ENCODE data around the gene MORF4L2. TPM values are rescaled to one million over a fixed set of nuclear protein-coding genes. Genes with fewer than 3 reads are reported as not detected.

The MORF4L2 gene
- total and polyA plus RNA-seq, 2 donors (not counting 3 experiments of a cell fraction or from before 2014, with no cell fraction given): 331 to 414 TPM

- BruUV-seq (replicated peaks): no TSS peak
- Histone ChIP-seq H3K9ac (replicated peaks; ENCODE audit: extremely low read depth, insufficient read depth, low read length) (peak overlapping the region; percentile 51), H3K4me1 (ENCODE audit: control insufficient read depth, extremely low read depth, insufficient read depth, low read length) (peaks cover 23% of the 10 kb centered on the region), H3K79me2 (ENCODE audit: control insufficient read depth, insufficient read depth, low read length) (peaks cover 4% of the 10 kb centered on the region), H3K36me3 (ENCODE audit: control insufficient read depth in 2 of 2, extremely low read depth in 1 of 2, insufficient read depth in 2 of 2, low read length in 2 of 2) (no peaks in the 10 kb centered on the region), H4K20me1 (replicated peaks; ENCODE audit: control insufficient read depth, extremely low read depth, insufficient read depth, low read length) (no peaks in the 10 kb centered on the region), H3K4me2 (ENCODE audit: insufficient read depth, low read length) (peak overlapping the region; percentile 62), H3K9me3 (replicated peaks; ENCODE audit: control insufficient read depth, insufficient read depth, low read length) (no peaks in the 10 kb centered on the region), H3K27me3 (ENCODE audit: control insufficient read depth in 2 of 2, insufficient read depth in 2 of 2, low read length in 2 of 2) (no peaks in the 10 kb centered on the region), H3K9me1 (replicated peaks; ENCODE audit: control insufficient read depth, extremely low read depth, insufficient read depth, low read length) (no peaks in the 10 kb centered on the region), H3K4me3 (replicated peaks in 1 of 3; ENCODE audit: insufficient read depth in 1 of 3, low read depth in 1 of 3, low read length in 3 of 3) (no peak overlapping the region), H2AFZ (ENCODE audit: low read depth, low read length) (no peak overlapping the region), H3K27ac (ENCODE audit: insufficient read depth, low read depth, low read length) (peak overlapping the region; percentile 70)
- intact Hi-C loops (cut with micrococcal nuclease): no loop called here
- TF ChIP-seq POLR2A (IDR thresholded peaks at IDR 0.05; ENCODE audit: low read depth, low read length) (no peak), FOS (IDR thresholded peaks at IDR 0.05; ENCODE audit: borderline replicate concordance, insufficient read depth, low read length) (peak; percentile 56), POLR2AphosphoS5 (IDR thresholded peaks at IDR 0.05; ENCODE audit: insufficient read depth, low read depth, low read length) (no peak), JUN (IDR thresholded peaks at IDR 0.05; ENCODE audit: borderline replicate concordance, insufficient read depth, insufficient read length, low read depth) (peak; percentile 80), GATA2 (IDR thresholded peaks at IDR 0.05; ENCODE audit: insufficient read depth, insufficient read length, low read depth, low read length) (peak; percentile 73), MYC (IDR thresholded peaks at IDR 0.05; ENCODE audit: low read depth, low read length) (no peak), EZH2 (IDR thresholded peaks at IDR 0.05; ENCODE audit: borderline replicate concordance, low read depth, low read length, severe bottlenecking) (no peak)
- TF ChIP-seq, protein P1, sequence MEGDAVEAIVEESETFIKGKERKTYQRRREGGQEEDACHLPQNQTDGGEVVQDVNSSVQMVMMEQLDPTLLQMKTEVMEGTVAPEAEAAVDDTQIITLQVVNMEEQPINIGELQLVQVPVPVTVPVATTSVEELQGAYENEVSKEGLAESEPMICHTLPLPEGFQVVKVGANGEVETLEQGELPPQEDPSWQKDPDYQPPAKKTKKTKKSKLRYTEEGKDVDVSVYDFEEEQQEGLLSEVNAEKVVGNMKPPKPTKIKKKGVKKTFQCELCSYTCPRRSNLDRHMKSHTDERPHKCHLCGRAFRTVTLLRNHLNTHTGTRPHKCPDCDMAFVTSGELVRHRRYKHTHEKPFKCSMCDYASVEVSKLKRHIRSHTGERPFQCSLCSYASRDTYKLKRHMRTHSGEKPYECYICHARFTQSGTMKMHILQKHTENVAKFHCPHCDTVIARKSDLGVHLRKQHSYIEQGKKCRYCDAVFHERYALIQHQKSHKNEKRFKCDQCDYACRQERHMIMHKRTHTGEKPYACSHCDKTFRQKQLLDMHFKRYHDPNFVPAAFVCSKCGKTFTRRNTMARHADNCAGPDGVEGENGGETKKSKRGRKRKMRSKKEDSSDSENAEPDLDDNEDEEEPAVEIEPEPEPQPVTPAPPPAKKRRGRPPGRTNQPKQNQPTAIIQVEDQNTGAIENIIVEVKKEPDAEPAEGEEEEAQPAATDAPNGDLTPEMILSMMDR (IDR thresholded peaks at IDR 0.05; ENCODE audit: extremely low read depth in 1 of 2, insufficient read depth in 1 of 2, low read depth in 1 of 2, low read length in 2 of 2): no peak
- dilution Hi-C loops (cut with MboI; ENCODE audit: extremely low pct_ligation_motif_present, low sequenced_read_pairs): no loop called here
- ChIA-PET CTCF (no interaction called here), POLR2A (no interaction called here)
- DNase-seq (ENCODE audit: low read depth, low spot score): peak; percentile 63
- FAIRE-seq: peak; percentile 88
Measured at GRCh38 chrX:103626855-103627254, 59.6 kb downstream of the MORF4L2 start.

Other genes starting within 250 kb of the MORF4L2 start
- gene RAB40A, start 167.2 kb downstream of the MORF4L2 start, total RNA-seq: 0.23 and 0.58 TPM in 2 replicates
- 0.30 and 0.33 TPM in 2 replicates for gene RAB40A, start 167.2 kb downstream of the MORF4L2 start, polyA plus RNA-seq
- gene TCEAL4, start 101.2 kb downstream of the MORF4L2 start, total RNA-seq: 60.4 and 74.6 TPM in 2 replicates
- gene TCEAL4, start 101.2 kb downstream of the MORF4L2 start, polyA plus RNA-seq: 11.8 and 16.9 TPM in 2 replicates
- gene TCEAL3, start 78.7 kb downstream of the MORF4L2 start, total RNA-seq: 21.3 and 23.7 TPM in 2 replicates
- 6.9 and 8.9 TPM in 2 replicates for gene TCEAL3, start 78.7 kb downstream of the MORF4L2 start, polyA plus RNA-seq
- gene TCEAL1, start 57.7 kb downstream of the MORF4L2 start, total RNA-seq: 14.6 and 18.5 TPM in 2 replicates
- gene TCEAL1, start 57.7 kb downstream of the MORF4L2 start, polyA plus RNA-seq: 12.8 and 18.6 TPM in 2 replicates
- not detected in 2 replicates for gene TMEM31, start 24.2 kb upstream of the MORF4L2 start, total RNA-seq
- gene TMEM31, start 24.2 kb upstream of the MORF4L2 start, polyA plus RNA-seq: 0.19 TPM in 1 of 2 replicates, not detected in the other
- gene PLP1, start 90.1 kb upstream of the MORF4L2 start, total RNA-seq: not detected in 2 replicates
- gene PLP1, start 90.1 kb upstream of the MORF4L2 start, polyA plus RNA-seq: not detected in 2 replicates
- gene RAB9B, start 145.6 kb upstream of the MORF4L2 start, total RNA-seq: 0.23 and 0.55 TPM in 2 replicates
- 0.18 and 0.21 TPM in 2 replicates for gene RAB9B, start 145.6 kb upstream of the MORF4L2 start, polyA plus RNA-seq

Data from endothelial cell of umbilical vein (primary cell).